Spinal cord (tissue), 10 donors: ENCODE measurements around the gene BNIPL. TPM values are rescaled to one million over a fixed set of nuclear protein-coding genes. Genes with fewer than 3 reads are reported as not detected.

Experiments
- DNase-seq, 6 donors: peaks; one replicate each; pipeline versions ENCODE4 v3.0.0 to v3.0.0-alpha.2; 2013 to 2015; ENCODE audit warnings: low spot score in 6 of 6, low read depth in 4 of 6
- H3K27ac ChIP-seq: one replicate; pipeline ENCODE4 v1.5.1; 2013; ENCODE audit warnings: low read depth, low read length, control low read depth
- H3K27me3 ChIP-seq: one replicate; pipeline ENCODE4 v1.6.1; 2013; ENCODE audit warnings: low read length; ENCODE audit not compliant: control insufficient read depth, insufficient read depth
- H3K36me3 ChIP-seq: one replicate; pipeline ENCODE4 v1.6.1; 2013; ENCODE audit warnings: low read length; ENCODE audit not compliant: control insufficient read depth, insufficient read depth
- H3K4me1 ChIP-seq: one replicate; pipeline ENCODE4 v1.6.1; 2013; ENCODE audit warnings: low read length; ENCODE audit not compliant: control insufficient read depth, insufficient read depth
- H3K4me3 ChIP-seq: one replicate; pipeline ENCODE4 v1.5.1; 2013; ENCODE audit warnings: low read depth, low read length, control low read depth
- H3K9me3 ChIP-seq: one replicate; pipeline ENCODE4 v1.6.1; 2013; ENCODE audit warnings: low read length; ENCODE audit not compliant: control insufficient read depth, insufficient read depth
- WGBS: methylation state at CpG from one replicate; pipeline ENCODE4 v1.1.5; 2013; ENCODE audit warnings: missing lambda C conversion rate; ENCODE audit not compliant: insufficient coverage; 5-methylcytosine and 5-hydroxymethylcytosine counted together
- polyA plus RNA-seq, 2 donors: library from polyadenylated mRNA; unstranded; fragments of 120-200 nt; gene quantifications; one replicate each; pipeline ENCODE4 v1.2.1, GENCODE V29; 2013; ENCODE audit not compliant: insufficient read length in 2 of 2
- total RNA-seq, 2 donors: library from RNA; depleted of rRNA in 1 of 2; stranded (reverse); fragments of 120-200 nt in 1 of 2; fragments of >200 nt in 1 of 2; gene quantifications; one replicate each; pipeline versions ENCODE4 v1.2.3 to v1.2.4, GENCODE V29; 2013 to 2014
- donor health status: healthy.

BNIPL gene
- total and polyA plus RNA-seq, 4 donors: 0.20 to 0.93 (median 0.78) TPM

- no peak overlapping the region for H3K4me3 ChIP-seq
- H3K9me3 ChIP-seq: no peaks in the 10 kb centered on the region
- H3K36me3 ChIP-seq: peaks cover 54% of the 10 kb centered on the region
- H3K27ac ChIP-seq: no peak overlapping the region
- no peaks in the 10 kb centered on the region for H3K27me3 ChIP-seq
- DNase-seq: no peak
- no peaks in the 10 kb centered on the region for H3K4me1 ChIP-seq
Measured at GRCh38 chr1:151026460-151026859, 9.9 kb upstream of the BNIPL start.

- DNase-seq: no peak
- no peak overlapping the region for H3K27ac ChIP-seq
- no peaks in the 10 kb centered on the region for H3K9me3 ChIP-seq
- no peaks in the 10 kb centered on the region for H3K27me3 ChIP-seq
- WGBS: 97% methylated on average over 4 of the region's 8 CpGs
- no peak overlapping the region for H3K4me3 ChIP-seq
- peaks cover 56% of the 10 kb centered on the region for H3K36me3 ChIP-seq
- H3K4me1 ChIP-seq: no peaks in the 10 kb centered on the region
Measured at GRCh38 chr1:151032164-151032563, 4.2 kb upstream of the BNIPL start.

- 100% methylated on average over 1 of the region's 3 CpGs for WGBS
- DNase-seq: no peak
- Histone ChIP-seq H3K4me1 (no peaks in the 10 kb centered on the region), H3K4me3 (no peak overlapping the region), H3K9me3 (no peaks in the 10 kb centered on the region), H3K27me3 (no peaks in the 10 kb centered on the region), H3K36me3 (peaks cover 33% of the 10 kb centered on the region), H3K27ac (no peak overlapping the region)
Measured at GRCh38 chr1:151035167-151035566, 1.2 kb upstream of the BNIPL start.

GRCh38 chr1:151037032-151037431 is 646 bp downstream of the BNIPL start:
- Histone ChIP-seq H3K27me3 (no peaks in the 10 kb centered on the region), H3K4me3 (no peak overlapping the region), H3K4me1 (no peaks in the 10 kb centered on the region), H3K27ac (no peak overlapping the region), H3K36me3 (peaks cover 25% of the 10 kb centered on the region), H3K9me3 (no peaks in the 10 kb centered on the region)
- no peak for DNase-seq
- 79% methylated on average over 4 of the region's 6 CpGs for WGBS

- Histone ChIP-seq H3K27me3 (no peaks in the 10 kb centered on the region), H3K4me3 (no peak overlapping the region)
- WGBS: 93% methylated on average over 3 of the region's 3 CpGs
Measured at GRCh38 chr1:151039521-151039920, 3.1 kb downstream of the BNIPL start.

GRCh38 chr1:151043163-151043562 is 6.8 kb downstream of the BNIPL start:
- no peak for DNase-seq
- WGBS: no CpG with 5 or more reads among the region's 1 CpG
- H3K4me1 ChIP-seq: peaks cover 11% of the 10 kb centered on the region
- no peak overlapping the region for H3K27ac ChIP-seq
- peaks cover 9% of the 10 kb centered on the region for H3K36me3 ChIP-seq
- no peaks in the 10 kb centered on the region for H3K27me3 ChIP-seq
- no peaks in the 10 kb centered on the region for H3K9me3 ChIP-seq
- no peak overlapping the region for H3K4me3 ChIP-seq

More at GRCh38 chr1:151039521-151039920, 3.1 kb downstream of the BNIPL start:
- H3K9me3 ChIP-seq: no peaks in the 10 kb centered on the region
- no peaks in the 10 kb centered on the region for H3K4me1 ChIP-seq
- peaks cover 16% of the 10 kb centered on the region for H3K36me3 ChIP-seq
- no peak for DNase-seq
- H3K27ac ChIP-seq: no peak overlapping the region

GRCh38 chr1:151047591-151047924 is 11.2 kb downstream of the BNIPL start, which contains the start of gene C1orf56:
TSS of gene C1orf56 (plus strand) at chr1:151047751. CDS start at chr1:151047848, 97 bp downstream.
- peak within 1 kb of the TSS; percentile 95 for H3K4me3 ChIP-seq
- peak within 1 kb of the TSS; percentile 97 for H3K27ac ChIP-seq
- no peaks in the 10 kb centered on the region for H3K27me3 ChIP-seq
- peaks cover 11% of the 10 kb centered on the region for H3K36me3 ChIP-seq
- peaks cover 22% of the 10 kb centered on the region for H3K4me1 ChIP-seq
- no peaks in the 10 kb centered on the region for H3K9me3 ChIP-seq
- DNase-seq: peak in 4 of 6 donors; percentile 70 to 94 (median 82)
- 0% methylated on average over 21 of the region's 29 CpGs for WGBS

- whole genome bisulfite sequencing: under 1% methylated on average over 48 of the region's 48 CpGs
- Histone ChIP-seq H3K4me3 (peak overlapping the region; percentile 95), H3K27ac (peak overlapping the region; percentile 97), H3K4me1 (peaks cover 22% of the 10 kb centered on the region), H3K27me3 (no peaks in the 10 kb centered on the region), H3K36me3 (peaks cover 17% of the 10 kb centered on the region), H3K9me3 (no peaks in the 10 kb centered on the region)
- peak in 4 of 6 donors; percentile 47 to 92 (median 74) for DNase-seq
Measured at GRCh38 chr1:151047925-151048644, 11.7 kb downstream of the BNIPL start.

GRCh38 chr1:151048645-151049032 is 12.3 kb downstream of the BNIPL start:
- no peaks in the 10 kb centered on the region for H3K9me3 ChIP-seq
- no peak for DNase-seq
- H3K27ac ChIP-seq: peak overlapping the region; percentile 97
- H3K4me3 ChIP-seq: peak overlapping the region; percentile 95
- H3K36me3 ChIP-seq: peaks cover 22% of the 10 kb centered on the region
- H3K4me1 ChIP-seq: peaks cover 22% of the 10 kb centered on the region
- WGBS: 10% methylated on average over 2 of the region's 3 CpGs
- no peaks in the 10 kb centered on the region for H3K27me3 ChIP-seq

GRCh38 chr1:151049458-151049857 is 13.1 kb downstream of the BNIPL start:
- 89% methylated on average over 3 of the region's 5 CpGs for WGBS
- Histone ChIP-seq H3K4me3 (no peak overlapping the region), H3K36me3 (peaks cover 27% of the 10 kb centered on the region), H3K27me3 (no peaks in the 10 kb centered on the region), H3K9me3 (no peaks in the 10 kb centered on the region), H3K4me1 (peaks cover 22% of the 10 kb centered on the region), H3K27ac (no peak overlapping the region)
- no peak for DNase-seq
